Uterus (tissue), 4 donors: ENCODE results near the gene AAK1. TPM values are rescaled to one million over a fixed set of nuclear protein-coding genes. Genes with fewer than 3 reads are reported as not detected.

ENCODE experiments used
- DNase-seq, 2 donors: peaks; one replicate each; pipeline ENCODE4 v3.0.0-alpha.2; 2019 to 2020
- H3K27ac ChIP-seq, 2 donors: fragments of 200-600 bp; sonication (generic); 1 replicate in 1 of 2; 2 replicates in 1 of 2; pipeline ENCODE4 v1.5.1; 2016 to 2018
- H3K27me3 ChIP-seq, 2 donors: fragments of 200-600 bp; sonication (generic); one replicate each; pipeline ENCODE4 v1.5.1; 2018 to 2019; ENCODE audit warnings: control low read depth in 1 of 2
- H3K36me3 ChIP-seq, 2 donors: fragments of 200-600 bp; sonication (generic); one replicate each; pipeline ENCODE4 v1.5.1; 2019; ENCODE audit warnings: control low read depth in 1 of 2
- H3K4me1 ChIP-seq, 2 donors: fragments of 200-600 bp; sonication (generic); one replicate each; pipeline ENCODE4 v1.5.1; 2018 to 2019; ENCODE audit warnings: control low read depth in 1 of 2
- H3K4me3 ChIP-seq, 2 donors: fragments of 200-600 bp; sonication (generic); 1 replicate in 1 of 2; 2 replicates in 1 of 2; pipeline ENCODE4 v1.5.1; 2018 to 2019; ENCODE audit warnings: mild to moderate bottlenecking in 1 of 2
- H3K9me3 ChIP-seq, 2 donors: fragments of 200-600 bp; sonication (generic); one replicate each; pipeline ENCODE4 v1.5.1; 2019; ENCODE audit warnings: control low read depth in 1 of 2
- POLR2A ChIP-seq, 2 donors: fragments of 450-650 bp; IDR thresholded peaks; one replicate each; pipeline ENCODE4 v1.6.1; 2016; ENCODE audit warnings: antibody characterized with exemption in 2 of 2, mild to moderate bottlenecking in 1 of 2, moderate library complexity in 1 of 2
- intact Hi-C: fragments of 100-400 bp; cut with DNase I; formaldehyde crosslinking; loops from one replicate; pipeline ENCODE4 v1.15.1; 2023; ENCODE audit warnings: low total_unique reads
- total RNA-seq, 4 donors: library from RNA; depleted of rRNA in 3 of 4; stranded (reverse); fragments of >200 nt in 3 of 4; gene quantifications; one replicate each; pipeline versions ENCODE4 v1.1.0 to v1.2.4, GENCODE V29; 2014 to 2023
- TF ChIP-seq, protein P1 (sequence below), 4 experiments: fragments of 200-600 bp in 2 of 4; fragments of 450-650 bp in 2 of 4; sonication (generic) in 2 of 4; IDR thresholded peaks; one replicate each; pipeline ENCODE4 v1.5.1; 2016 to 2019; ENCODE audit warnings: antibody characterized with exemption in 4 of 4, mild to moderate bottlenecking in 2 of 4, moderate library complexity in 1 of 4
- donor health status: DM: yes; HTN: yes; CAD: no.

The AAK1 gene
- total RNA-seq, 4 donors from 2014 or later: 13.1 to 66.3 (median 32.5) TPM

DNA sequence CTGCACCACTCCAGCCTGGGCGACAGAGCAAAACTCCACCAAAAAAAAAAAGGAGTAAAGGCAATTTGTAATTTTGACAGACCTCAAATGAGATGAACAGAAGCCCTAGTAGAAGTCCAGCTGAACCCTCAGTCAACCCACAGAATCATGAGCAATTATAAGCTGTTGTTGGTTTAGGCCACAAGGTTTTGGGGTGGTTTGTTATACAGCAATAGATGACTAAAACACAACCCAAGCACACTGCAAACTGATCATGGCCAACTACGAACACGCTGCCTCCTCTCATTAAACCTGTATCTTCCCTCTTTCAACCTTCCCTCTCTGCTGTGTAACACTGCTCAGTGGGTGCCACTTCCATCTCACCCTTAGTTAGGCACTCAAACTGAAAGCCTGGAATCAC, 22.1 kb downstream of the AAK1 start:
- Histone ChIP-seq H3K27me3 (no peaks in the 10 kb centered on the region), H3K4me3 (no peak overlapping the region), H3K36me3 (no peaks in the 10 kb centered on the region), H3K4me1 (peaks cover 10 to 22% of the 10 kb centered on the region in 2 donors), H3K27ac (no peak overlapping the region), H3K9me3 (no peaks in the 10 kb centered on the region)
- intact Hi-C loops: no loop called here
- no peak for DNase-seq
- no peak for TF ChIP-seq POLR2A (IDR thresholded peaks at IDR 0.05)

DNA sequence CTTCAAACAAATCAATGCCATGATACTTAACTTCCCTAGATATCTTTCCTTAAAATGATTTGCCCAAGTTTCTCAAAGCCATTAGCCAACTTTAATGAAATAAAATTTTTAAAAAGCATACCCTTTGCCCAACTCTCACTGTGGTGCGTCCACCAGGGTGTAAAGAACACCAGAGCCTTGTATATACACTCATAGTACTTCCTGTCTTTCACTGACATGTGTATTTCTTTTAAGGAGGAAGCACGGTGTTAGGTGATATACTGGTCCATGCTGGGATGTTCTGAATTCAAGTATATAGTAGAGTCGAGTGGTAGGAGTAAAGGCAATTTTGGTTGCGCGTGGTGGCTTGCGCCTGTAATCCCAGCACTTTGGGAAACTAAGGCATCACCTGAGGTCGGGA, 22.7 kb downstream of the AAK1 start:
- DNase-seq: no peak
- no peak overlapping the region for H3K27ac ChIP-seq
- no peaks in the 10 kb centered on the region for H3K36me3 ChIP-seq
- H3K9me3 ChIP-seq: no peaks in the 10 kb centered on the region
- H3K4me3 ChIP-seq: no peak overlapping the region
- H3K27me3 ChIP-seq: no peaks in the 10 kb centered on the region
- intact Hi-C loops: no loop called here
- no peak for TF ChIP-seq POLR2A (IDR thresholded peaks at IDR 0.05)
- TF ChIP-seq, protein P1, sequence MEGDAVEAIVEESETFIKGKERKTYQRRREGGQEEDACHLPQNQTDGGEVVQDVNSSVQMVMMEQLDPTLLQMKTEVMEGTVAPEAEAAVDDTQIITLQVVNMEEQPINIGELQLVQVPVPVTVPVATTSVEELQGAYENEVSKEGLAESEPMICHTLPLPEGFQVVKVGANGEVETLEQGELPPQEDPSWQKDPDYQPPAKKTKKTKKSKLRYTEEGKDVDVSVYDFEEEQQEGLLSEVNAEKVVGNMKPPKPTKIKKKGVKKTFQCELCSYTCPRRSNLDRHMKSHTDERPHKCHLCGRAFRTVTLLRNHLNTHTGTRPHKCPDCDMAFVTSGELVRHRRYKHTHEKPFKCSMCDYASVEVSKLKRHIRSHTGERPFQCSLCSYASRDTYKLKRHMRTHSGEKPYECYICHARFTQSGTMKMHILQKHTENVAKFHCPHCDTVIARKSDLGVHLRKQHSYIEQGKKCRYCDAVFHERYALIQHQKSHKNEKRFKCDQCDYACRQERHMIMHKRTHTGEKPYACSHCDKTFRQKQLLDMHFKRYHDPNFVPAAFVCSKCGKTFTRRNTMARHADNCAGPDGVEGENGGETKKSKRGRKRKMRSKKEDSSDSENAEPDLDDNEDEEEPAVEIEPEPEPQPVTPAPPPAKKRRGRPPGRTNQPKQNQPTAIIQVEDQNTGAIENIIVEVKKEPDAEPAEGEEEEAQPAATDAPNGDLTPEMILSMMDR (IDR thresholded peaks at IDR 0.05): no peak
- peaks cover 10 to 22% of the 10 kb centered on the region in 2 donors for H3K4me1 ChIP-seq

DNA sequence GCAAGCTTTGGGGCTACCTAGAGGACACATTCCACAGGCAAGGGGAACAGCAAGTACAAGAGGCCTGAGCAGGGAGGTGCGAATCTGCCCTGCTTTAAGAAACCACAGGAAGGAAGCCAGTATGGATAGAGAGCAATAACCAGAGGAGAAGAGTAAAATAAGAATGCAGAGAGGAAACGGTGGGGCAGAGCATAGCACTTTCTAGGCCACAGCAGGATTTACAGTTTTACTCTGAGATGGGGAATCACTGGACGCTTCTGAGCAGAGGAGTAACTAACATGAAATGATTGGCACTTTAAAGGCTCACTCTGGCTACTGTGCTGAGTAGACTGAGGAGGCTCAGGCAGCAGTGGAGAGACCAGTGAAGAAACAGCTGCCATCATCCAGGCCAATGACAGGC, 23.8 kb downstream of the AAK1 start:
- no peak for DNase-seq
- TF ChIP-seq, protein P1 (IDR thresholded peaks at IDR 0.05): no peak
- no peak for TF ChIP-seq POLR2A (IDR thresholded peaks at IDR 0.05)
- intact Hi-C loops: no loop called here
- Histone ChIP-seq H3K4me3 (no peak overlapping the region), H3K27me3 (no peaks in the 10 kb centered on the region), H3K36me3 (no peaks in the 10 kb centered on the region), H3K27ac (peak overlapping the region in 1 of 2 donors; percentile 75), H3K9me3 (no peaks in the 10 kb centered on the region), H3K4me1 (peaks cover 10 to 22% of the 10 kb centered on the region in 2 donors)

DNA sequence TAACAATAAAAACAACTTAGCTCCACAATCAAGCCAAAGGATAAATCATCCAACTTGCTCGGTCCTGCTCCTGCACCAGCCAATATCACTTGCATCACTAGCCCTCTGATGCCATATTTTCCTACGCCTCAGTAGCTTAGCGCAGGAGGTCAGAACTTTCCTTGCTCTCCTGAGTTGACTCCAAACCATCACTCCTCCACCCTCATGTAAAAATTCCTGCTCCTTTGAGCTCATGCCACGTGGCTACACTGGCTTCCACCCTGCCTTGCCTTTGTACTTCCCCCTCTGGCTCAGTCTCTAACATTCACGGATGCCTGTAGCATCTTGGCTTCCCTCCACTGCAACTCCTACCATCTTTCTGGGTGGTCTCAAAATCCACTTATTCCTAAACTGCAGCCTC, 25.2 kb downstream of the AAK1 start:
- no peaks in the 10 kb centered on the region for H3K36me3 ChIP-seq
- intact Hi-C loops: no loop called here
- H3K4me3 ChIP-seq: no peak overlapping the region
- H3K27ac ChIP-seq: peak overlapping the region; percentile 50 to 75
- peaks cover 10 to 22% of the 10 kb centered on the region in 2 donors for H3K4me1 ChIP-seq
- H3K27me3 ChIP-seq: no peaks in the 10 kb centered on the region
- H3K9me3 ChIP-seq: no peaks in the 10 kb centered on the region
- TF ChIP-seq, protein P1 (IDR thresholded peaks at IDR 0.05): no peak
- TF ChIP-seq POLR2A (IDR thresholded peaks at IDR 0.05): no peak
- peak; percentile 67 to 73 for DNase-seq

DNA sequence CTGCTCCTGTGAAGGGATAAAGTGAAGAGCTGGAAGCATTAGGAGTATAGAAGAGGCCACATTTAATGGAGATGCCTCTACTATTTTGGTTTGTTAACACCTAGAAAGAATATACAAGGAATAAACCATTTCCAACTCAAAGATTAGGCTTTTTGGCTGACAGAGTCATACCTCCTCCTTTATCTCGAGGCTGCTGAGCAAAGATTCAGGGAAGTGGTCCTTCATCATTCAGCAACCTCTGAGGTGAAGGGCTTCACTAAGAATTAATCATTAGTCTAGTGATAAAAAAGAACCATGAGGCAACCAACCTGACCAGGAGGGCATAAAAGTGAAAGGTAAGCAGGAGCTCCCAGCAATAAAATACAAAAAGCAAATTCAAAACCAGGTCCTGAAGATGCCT, 25.8 kb downstream of the AAK1 start:
- Histone ChIP-seq H3K27ac (peak overlapping the region; percentile 17 to 75), H3K27me3 (no peaks in the 10 kb centered on the region), H3K4me3 (no peak overlapping the region), H3K4me1 (peaks cover 10 to 22% of the 10 kb centered on the region in 2 donors), H3K9me3 (no peaks in the 10 kb centered on the region), H3K36me3 (no peaks in the 10 kb centered on the region)
- DNase-seq: no peak
- intact Hi-C loops: no loop called here
- TF ChIP-seq, protein P1 (IDR thresholded peaks at IDR 0.05): no peak
- no peak for TF ChIP-seq POLR2A (IDR thresholded peaks at IDR 0.05)

DNA sequence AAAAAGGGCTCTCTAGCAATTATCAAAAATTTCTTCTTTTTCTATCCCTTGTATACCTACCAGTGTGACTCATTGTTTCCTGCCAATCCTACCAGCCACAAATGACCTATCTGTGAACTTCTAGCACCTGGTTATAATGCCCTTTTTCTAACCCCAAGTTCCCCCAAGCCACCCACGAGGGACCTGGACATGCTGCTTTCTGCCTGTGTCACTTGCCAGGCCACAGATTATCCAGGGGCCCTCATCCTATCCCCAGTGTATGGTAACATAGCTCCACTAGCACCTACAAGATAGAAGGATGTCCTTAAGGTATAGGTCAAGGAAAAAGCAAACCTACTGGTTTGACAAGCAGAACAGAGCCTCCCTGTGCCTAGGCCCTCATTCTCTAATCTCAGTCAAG, 26.8 kb downstream of the AAK1 start:
- intact Hi-C loops: no loop called here
- Histone ChIP-seq H3K4me3 (no peak overlapping the region), H3K4me1 (peaks cover 10 to 22% of the 10 kb centered on the region in 2 donors), H3K9me3 (no peaks in the 10 kb centered on the region), H3K36me3 (no peaks in the 10 kb centered on the region), H3K27ac (peak overlapping the region in 1 of 2 donors; percentile 56), H3K27me3 (no peaks in the 10 kb centered on the region)
- no peak for DNase-seq
- TF ChIP-seq, protein P1 (IDR thresholded peaks at IDR 0.05): no peak
- no peak for TF ChIP-seq POLR2A (IDR thresholded peaks at IDR 0.05)
